Measurements from ENCODE around the gene HPCA. TPM values are rescaled to one million over a fixed set of nuclear protein-coding genes. Genes with fewer than 3 reads are reported as not detected.

HPCA gene
- total RNA-seq, 6 experiments from 2014 or later: not detected

GRCh38 chr1:32888677-32889420, 2.6 kb downstream of the HPCA start:
- no peaks in the 10 kb centered on the region for H3K36me3 ChIP-seq
- H3K4me3 ChIP-seq: no peak overlapping the region
- TF ChIP-seq, protein P1, sequence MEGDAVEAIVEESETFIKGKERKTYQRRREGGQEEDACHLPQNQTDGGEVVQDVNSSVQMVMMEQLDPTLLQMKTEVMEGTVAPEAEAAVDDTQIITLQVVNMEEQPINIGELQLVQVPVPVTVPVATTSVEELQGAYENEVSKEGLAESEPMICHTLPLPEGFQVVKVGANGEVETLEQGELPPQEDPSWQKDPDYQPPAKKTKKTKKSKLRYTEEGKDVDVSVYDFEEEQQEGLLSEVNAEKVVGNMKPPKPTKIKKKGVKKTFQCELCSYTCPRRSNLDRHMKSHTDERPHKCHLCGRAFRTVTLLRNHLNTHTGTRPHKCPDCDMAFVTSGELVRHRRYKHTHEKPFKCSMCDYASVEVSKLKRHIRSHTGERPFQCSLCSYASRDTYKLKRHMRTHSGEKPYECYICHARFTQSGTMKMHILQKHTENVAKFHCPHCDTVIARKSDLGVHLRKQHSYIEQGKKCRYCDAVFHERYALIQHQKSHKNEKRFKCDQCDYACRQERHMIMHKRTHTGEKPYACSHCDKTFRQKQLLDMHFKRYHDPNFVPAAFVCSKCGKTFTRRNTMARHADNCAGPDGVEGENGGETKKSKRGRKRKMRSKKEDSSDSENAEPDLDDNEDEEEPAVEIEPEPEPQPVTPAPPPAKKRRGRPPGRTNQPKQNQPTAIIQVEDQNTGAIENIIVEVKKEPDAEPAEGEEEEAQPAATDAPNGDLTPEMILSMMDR (IDR thresholded peaks at IDR 0.05): no peak
- TF ChIP-seq POLR2A (IDR thresholded peaks at IDR 0.05): no peak
- H3K9me3 ChIP-seq: no peaks in the 10 kb centered on the region
- intact Hi-C loops (cut with DNase I): no loop called here
- no peak for ATAC-seq
- WGBS (ENCODE audit: insufficient coverage, low coverage, low lambda C conversion rate, missing lambda C conversion rate): 69% methylated on average over 6 of the region's 24 CpGs
- no peak for DNase-seq
- H3K27ac ChIP-seq: no peak overlapping the region
- peaks cover 0 to 5% (median 0%) of the 10 kb centered on the region in 4 donors for H3K4me1 ChIP-seq
- peaks cover 0 to 16% of the 10 kb centered on the region in 2 donors for H3K27me3 ChIP-seq

DNA sequence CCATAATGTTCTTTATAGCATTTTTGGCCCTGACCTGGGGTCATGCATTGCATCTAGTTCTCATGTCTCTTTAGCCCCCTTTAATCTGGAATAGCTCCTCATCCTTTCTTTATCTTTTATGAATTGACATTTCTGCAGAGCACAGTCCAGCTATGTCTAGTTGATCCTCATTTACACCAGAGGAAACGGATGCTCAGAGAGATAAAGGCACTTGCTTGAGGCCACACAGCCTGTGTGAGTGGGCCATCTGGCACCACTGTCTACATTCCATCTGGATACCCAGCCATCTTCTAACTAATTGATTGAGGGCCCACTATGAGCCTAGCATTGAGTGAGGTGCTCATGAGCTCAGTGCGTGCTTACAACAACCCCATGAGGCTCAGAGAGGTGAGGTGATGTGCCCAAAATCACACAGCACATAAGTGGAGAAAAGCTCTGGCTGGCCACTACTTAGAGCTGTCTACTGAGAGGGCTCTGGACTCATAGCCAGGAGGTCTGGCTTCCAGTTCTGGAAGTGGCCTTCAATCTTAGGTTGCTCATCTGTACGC, 3.5 kb downstream of the HPCA start:
- ATAC-seq (no peak), DNase-seq (no peak)
- intact Hi-C loops (cut with DNase I): no loop called here
- 85% methylated on average over 2 of the region's 3 CpGs for WGBS (ENCODE audit: insufficient coverage, low coverage, low lambda C conversion rate, missing lambda C conversion rate)
- Histone ChIP-seq H3K36me3 (no peaks in the 10 kb centered on the region), H3K4me3 (no peak overlapping the region), H3K4me1 (peaks cover 0 to 5% (median 0%) of the 10 kb centered on the region in 4 donors), H3K27ac (no peak overlapping the region), H3K27me3 (peaks cover 0 to 16% of the 10 kb centered on the region in 2 donors), H3K9me3 (no peaks in the 10 kb centered on the region)
- TF ChIP-seq, protein P1 (IDR thresholded peaks at IDR 0.05): no peak
- no peak for TF ChIP-seq POLR2A (IDR thresholded peaks at IDR 0.05)

GRCh38 chr1:32890516-32891240, 4.4 kb downstream of the HPCA start:
- intact Hi-C loops (cut with DNase I): no loop called here
- Histone ChIP-seq H3K9me3 (no peaks in the 10 kb centered on the region), H3K27ac (no peak overlapping the region), H3K36me3 (no peaks in the 10 kb centered on the region), H3K4me3 (no peak overlapping the region), H3K27me3 (peaks cover 0 to 16% of the 10 kb centered on the region in 2 donors), H3K4me1 (peaks cover 0 to 11% (median 0%) of the 10 kb centered on the region in 4 donors)
- DNase-seq: peak in 2 of 3 donors; percentile 27 to 29
- TF ChIP-seq, protein P1 (IDR thresholded peaks at IDR 0.05): no peak
- TF ChIP-seq POLR2A (IDR thresholded peaks at IDR 0.05): no peak
- ATAC-seq: no peak
- 84% methylated on average over 3 of the region's 7 CpGs for WGBS (ENCODE audit: insufficient coverage, low coverage, low lambda C conversion rate, missing lambda C conversion rate)

GRCh38 chr1:32891241-32891570, 4.9 kb downstream of the HPCA start:
- peaks cover 0 to 12% of the 10 kb centered on the region in 2 donors for H3K27me3 ChIP-seq
- intact Hi-C loops (cut with DNase I): no loop called here

More at GRCh38 chr1:32891241-32891570, 4.9 kb downstream of the HPCA start:
- DNase-seq: peak in 1 of 3 donors; percentile 14
- WGBS (ENCODE audit: insufficient coverage, low coverage, low lambda C conversion rate, missing lambda C conversion rate): no CpG with 5 or more reads among the region's 1 CpG
- no peak for ATAC-seq
- Histone ChIP-seq H3K36me3 (no peaks in the 10 kb centered on the region), H3K9me3 (no peaks in the 10 kb centered on the region), H3K4me1 (peaks cover 0 to 11% (median 0%) of the 10 kb centered on the region in 4 donors), H3K4me3 (no peak overlapping the region), H3K27ac (no peak overlapping the region)
- TF ChIP-seq, protein P1 (IDR thresholded peaks at IDR 0.05): no peak
- no peak for TF ChIP-seq POLR2A (IDR thresholded peaks at IDR 0.05)
